ENCODE measurements around the gene DLX1. TPM values are rescaled to one million over a fixed set of nuclear protein-coding genes. Genes with fewer than 3 reads are reported as not detected.

The DLX1 gene
- polyA plus RNA-seq, 4 donors = 0.09 to 0.30 (median 0.20) TPM

Other genes with a start within 250 kb of the DLX1 start
- gene SLC25A12, start 191.3 kb upstream of the DLX1 start, polyA plus RNA-seq (ENCODE audit: insufficient read length in 4 of 4) = 10 to 100 TPM; 23.4 to 33.2 (median 26.7) TPM
- 10 to 100 TPM; 55.0 to 76.3 (median 64.4) TPM for gene HAT1, start 163.0 kb upstream of the DLX1 start, polyA plus RNA-seq (ENCODE audit: insufficient read length in 4 of 4)
- gene METAP1D, start 85.6 kb upstream of the DLX1 start, polyA plus RNA-seq (ENCODE audit: insufficient read length in 4 of 4) = 10 to 100 TPM in 2 of 4 donors, 1 to 10 TPM in 2; 9.1 to 22.6 (median 14.3) TPM
- under 1 TPM in 2 of 4 donors, not detected in 2; 0.11 to 0.12 TPM for gene DLX2, start 17.4 kb downstream of the DLX1 start, polyA plus RNA-seq (ENCODE audit: insufficient read length in 4 of 4)

Data from left renal cortex interstitium (tissue), 4 donors.